OCI-LY7 (cell line): ENCODE results near the gene CDYL. TPM values are rescaled to one million over a fixed set of nuclear protein-coding genes. Genes with fewer than 3 reads are reported as not detected.

Experiments
- BruUV-seq: library from RNA; stranded (reverse); fragments of 400-500 nt; replicated peaks from 2 replicates; lab custom pipeline; 2021; lab: Mats Ljungman, UMichigan
- CTCF ChIA-PET: fragments of 300-600 bp; sonication (Branson Sonifier 250); formaldehyde crosslinking; loops from one replicate; lab custom pipeline; 2022; ENCODE audit warnings: antibody characterized with exemption; ENCODE audit not compliant: unreplicated experiment; lab: Charles Lee
- POLR2A ChIA-PET: fragments of 300-600 bp; sonication (Branson Sonifier 250); formaldehyde crosslinking; loops from one replicate; lab custom pipeline; 2022; ENCODE audit warnings: antibody characterized with exemption; lab: Charles Lee
- DNase-seq: peaks from one replicate; pipeline ENCODE4 v3.0.0-alpha.2; 2015; ENCODE audit warnings: low spot score
- H2AFZ ChIP-seq: fragments of 200-600 bp; sonication (generic), shearing (Covaris generic); 2 replicates; pipeline ENCODE4 v1.6.1; 2014; ENCODE audit warnings: mild to moderate bottlenecking, antibody characterized with exemption, low read length, moderate library complexity
- H3K27ac ChIP-seq: fragments of 200-600 bp; sonication (generic); 2 replicates; pipeline ENCODE4 v1.5.1; 2014; ENCODE audit warnings: mixed run types, low read depth, mild to moderate bottlenecking, moderate library complexity, low read length, inconsistent platforms; ENCODE audit not compliant: poor library complexity, severe bottlenecking
- H3K36me3 ChIP-seq: fragments of 200-600 bp; sonication (generic); 2 replicates; pipeline ENCODE4 v1.6.1; 2014; ENCODE audit warnings: mild to moderate bottlenecking, antibody characterized with exemption, low read length, moderate library complexity, mixed read lengths; ENCODE audit not compliant: insufficient read depth
- H3K4me1 ChIP-seq: fragments of 200-600 bp; sonication (generic); 2 replicates; pipeline ENCODE4 v1.5.1; 2014; ENCODE audit warnings: mild to moderate bottlenecking, low read length; ENCODE audit not compliant: insufficient read depth, poor library complexity, severe bottlenecking
- H3K4me2 ChIP-seq: fragments of 200-600 bp; sonication (generic); 2 replicates; pipeline ENCODE4 v1.6.1; 2014; ENCODE audit warnings: mild to moderate bottlenecking, low read length
- H3K4me3 ChIP-seq: fragments of 200-600 bp; sonication (generic); 2 replicates; pipeline ENCODE4 v1.5.1; 2014; ENCODE audit warnings: mild to moderate bottlenecking, low read depth, low read length; ENCODE audit not compliant: poor library complexity, severe bottlenecking
- H3K79me2 ChIP-seq: fragments of 200-600 bp; sonication (generic); 2 replicates; pipeline ENCODE4 v1.6.1; 2016; ENCODE audit warnings: low read depth, mild to moderate bottlenecking, low read length, moderate library complexity, mixed read lengths; ENCODE audit not compliant: insufficient read depth
- H3K9me2 ChIP-seq: fragments of 200-600 bp; sonication (generic); 2 replicates; pipeline ENCODE4 v1.6.1; 2016; ENCODE audit warnings: mild to moderate bottlenecking, low read length, mixed read lengths; ENCODE audit not compliant: insufficient read depth
- H3K9me3 ChIP-seq: fragments of 200-600 bp; sonication (generic); 2 replicates; pipeline ENCODE4 v1.6.1; 2014; ENCODE audit warnings: mild to moderate bottlenecking, mixed run types, low read length, mixed read lengths
- H4K20me1 ChIP-seq: fragments of 200-600 bp; sonication (generic); 2 replicates; pipeline ENCODE4 v1.6.1; 2014; ENCODE audit warnings: mild to moderate bottlenecking, antibody characterized with exemption, low read length, moderate library complexity, mixed read lengths; ENCODE audit not compliant: insufficient read depth
- EZH2phosphoT487 ChIP-seq: fragments of 200-600 bp; sonication (generic); IDR thresholded peaks from 2 replicates; pipeline ENCODE4 v1.6.1; 2018; ENCODE audit warnings: low read depth, borderline replicate concordance, mild to moderate bottlenecking, mixed run types, antibody characterized with exemption, low read length, moderate library complexity, mixed read lengths
- intact Hi-C: fragments of 100-400 bp; cut with micrococcal nuclease; formaldehyde crosslinking; loops from one replicate; pipeline ENCODE4 v1.10.0; 2022; ENCODE audit not compliant: unreplicated experiment
- total RNA-seq, 2 experiments: library from RNA; depleted of rRNA in 1 of 2; stranded (reverse); fragments of >200 nt in 1 of 2; shearing (Covaris generic) in 1 of 2; gene quantifications; 2 replicates each; pipeline ENCODE4 v1.2.3, GENCODE V29; 2014 to 2022
- TF ChIP-seq, protein P1 (sequence below): fragments of 200-600 bp; sonication (generic); conservative IDR thresholded peaks from 2 replicates; pipeline ENCODE4 v1.5.1; 2014; ENCODE audit warnings: mild to moderate bottlenecking, antibody characterized with exemption, low read length, moderate library complexity, mixed read lengths

The CDYL gene
- total RNA-seq, 2 experiments from 2014 or later = 33.6 to 76.4 TPM

DNA sequence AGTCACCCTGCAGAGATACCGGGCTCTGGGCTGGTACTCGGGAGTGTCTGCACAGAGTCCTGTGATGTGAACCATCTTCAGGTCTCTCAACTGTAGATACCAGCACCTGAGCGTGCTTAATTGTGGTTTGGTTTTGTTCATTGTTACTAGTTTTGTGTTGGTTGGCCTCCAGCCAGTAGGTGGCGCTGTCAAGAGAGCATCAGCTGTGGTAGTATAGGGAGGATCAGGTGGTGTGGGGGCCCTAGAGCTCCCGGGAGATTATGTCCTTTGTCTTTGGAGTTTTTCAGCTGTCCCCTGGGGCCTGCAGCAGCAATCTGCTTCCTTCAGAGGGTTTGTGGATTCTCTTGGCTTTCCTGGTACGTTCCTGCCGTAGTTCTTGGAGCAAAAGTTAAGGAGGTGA, 67.9 kb downstream of the CDYL start:
- Histone ChIP-seq H3K4me1 (no peaks in the 10 kb centered on the region), H3K36me3 (no peaks in the 10 kb centered on the region), H3K4me2 (no peak overlapping the region), H3K27ac (no peak overlapping the region), H4K20me1 (peaks cover 2% of the 10 kb centered on the region), H3K9me2 (no peaks in the 10 kb centered on the region), H2AFZ (no peak overlapping the region), H3K79me2 (peaks cover 71% of the 10 kb centered on the region), H3K4me3 (no peak overlapping the region), H3K9me3 (peaks cover 34% of the 10 kb centered on the region; the same call in 1 of the 2 replicates)
- POLR2A ChIA-PET = interaction anchor here (0.5 to 2.2 kb wide), 5 partner anchors 9 to 81 kb away, joined by 3 to 7 read pairs (median 4); no protein-coding TSS in a partner anchor
- intact Hi-C loops = no loop called here
- BruUV-seq = no TSS peak
- TF ChIP-seq, protein P1, sequence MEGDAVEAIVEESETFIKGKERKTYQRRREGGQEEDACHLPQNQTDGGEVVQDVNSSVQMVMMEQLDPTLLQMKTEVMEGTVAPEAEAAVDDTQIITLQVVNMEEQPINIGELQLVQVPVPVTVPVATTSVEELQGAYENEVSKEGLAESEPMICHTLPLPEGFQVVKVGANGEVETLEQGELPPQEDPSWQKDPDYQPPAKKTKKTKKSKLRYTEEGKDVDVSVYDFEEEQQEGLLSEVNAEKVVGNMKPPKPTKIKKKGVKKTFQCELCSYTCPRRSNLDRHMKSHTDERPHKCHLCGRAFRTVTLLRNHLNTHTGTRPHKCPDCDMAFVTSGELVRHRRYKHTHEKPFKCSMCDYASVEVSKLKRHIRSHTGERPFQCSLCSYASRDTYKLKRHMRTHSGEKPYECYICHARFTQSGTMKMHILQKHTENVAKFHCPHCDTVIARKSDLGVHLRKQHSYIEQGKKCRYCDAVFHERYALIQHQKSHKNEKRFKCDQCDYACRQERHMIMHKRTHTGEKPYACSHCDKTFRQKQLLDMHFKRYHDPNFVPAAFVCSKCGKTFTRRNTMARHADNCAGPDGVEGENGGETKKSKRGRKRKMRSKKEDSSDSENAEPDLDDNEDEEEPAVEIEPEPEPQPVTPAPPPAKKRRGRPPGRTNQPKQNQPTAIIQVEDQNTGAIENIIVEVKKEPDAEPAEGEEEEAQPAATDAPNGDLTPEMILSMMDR = peak; percentile 76
- no peak for TF ChIP-seq EZH2phosphoT487
- DNase-seq = no peak
- CTCF ChIA-PET = no interaction called here

DNA sequence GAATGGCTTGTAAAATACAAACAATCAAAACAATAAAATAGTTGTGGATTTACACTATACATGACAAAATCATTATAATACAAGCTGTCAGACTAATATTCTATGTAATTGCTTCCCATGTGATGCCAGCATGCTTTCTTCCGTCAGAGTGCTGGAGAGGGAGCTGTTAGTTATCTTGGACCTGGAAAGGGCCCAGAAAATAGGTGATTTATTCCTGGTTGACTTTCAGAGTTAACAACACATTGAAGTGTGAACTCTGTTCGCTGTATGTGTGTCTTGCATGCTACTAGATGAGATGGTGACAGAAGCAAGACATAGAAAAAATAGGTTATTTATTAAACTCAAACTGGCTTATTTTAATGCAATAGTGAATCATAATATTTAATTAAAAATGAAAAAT, 70.2 kb downstream of the CDYL start:
- Histone ChIP-seq H3K36me3 (no peaks in the 10 kb centered on the region), H4K20me1 (peaks cover 7% of the 10 kb centered on the region), H3K9me2 (no peaks in the 10 kb centered on the region), H3K4me2 (no peak overlapping the region), H3K9me3 (peaks cover 22% of the 10 kb centered on the region; the same call in 1 of the 2 replicates), H3K27ac (no peak overlapping the region), H3K4me3 (no peak overlapping the region), H3K4me1 (no peaks in the 10 kb centered on the region), H2AFZ (no peak overlapping the region), H3K79me2 (peaks cover 50% of the 10 kb centered on the region)
- BruUV-seq = no TSS peak
- intact Hi-C loops = no loop called here
- ChIA-PET POLR2A (interaction anchor here (0.7 kb wide), 1 partner anchor 51 kb away, joined by 4 read pairs; no protein-coding TSS in a partner anchor), CTCF (no interaction called here)
- no peak for DNase-seq
- TF ChIP-seq, protein P1 = no peak
- no peak for TF ChIP-seq EZH2phosphoT487

DNA sequence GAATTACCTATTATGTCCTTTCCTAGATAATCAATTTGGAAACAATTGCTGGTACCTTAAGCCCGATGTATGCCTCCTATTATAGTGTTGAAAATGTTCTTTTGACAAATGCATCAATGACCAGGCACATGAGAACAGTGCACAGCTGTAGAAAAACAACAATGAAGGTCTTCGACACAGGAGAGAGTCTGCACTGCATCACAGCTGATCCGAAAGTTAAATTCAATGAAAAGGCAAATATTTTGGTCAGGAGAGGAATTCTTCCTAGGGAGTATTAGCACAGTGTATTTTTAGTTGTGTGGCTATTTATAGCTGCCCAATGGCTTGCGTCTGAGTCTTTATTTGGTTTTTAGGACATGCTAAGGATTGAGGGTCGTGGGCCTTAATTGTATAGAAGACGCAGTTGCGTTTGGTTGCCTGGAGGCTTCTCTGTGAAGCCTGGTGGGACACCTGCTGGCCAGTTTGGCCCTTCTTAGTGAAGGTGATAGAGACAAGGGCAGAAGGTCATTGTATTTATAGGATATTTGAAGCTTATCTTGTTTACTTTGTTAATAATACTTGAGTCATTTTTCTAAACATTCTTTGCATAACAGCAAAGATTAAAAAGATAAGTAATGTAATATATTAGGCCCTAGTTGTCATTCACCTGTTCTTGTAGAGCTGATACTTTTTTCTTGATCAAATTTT, 72.3 kb downstream of the CDYL start:
- intact Hi-C loops = no loop called here
- no TSS peak for BruUV-seq
- no peak overlapping the region for H2AFZ ChIP-seq
- no peak overlapping the region for H3K27ac ChIP-seq
- H3K4me2 ChIP-seq = no peak overlapping the region
- peaks cover 31% of the 10 kb centered on the region for H3K79me2 ChIP-seq
- TF ChIP-seq, protein P1 = peak; percentile 71
- no peak for TF ChIP-seq EZH2phosphoT487
- peaks cover 7% of the 10 kb centered on the region for H4K20me1 ChIP-seq
- H3K9me3 ChIP-seq = peaks cover 4% of the 10 kb centered on the region; the same call in 1 of the 2 replicates
- no peak overlapping the region for H3K4me3 ChIP-seq
- DNase-seq = peak; percentile 42
- H3K36me3 ChIP-seq = no peaks in the 10 kb centered on the region
- H3K4me1 ChIP-seq = peaks cover 9% of the 10 kb centered on the region
- no peaks in the 10 kb centered on the region for H3K9me2 ChIP-seq
- POLR2A ChIA-PET = interaction anchor here (1.1 to 1.9 kb wide), 2 partner anchors 13 to 14 kb away, joined by 3 to 4 read pairs; no protein-coding TSS in a partner anchor
- CTCF ChIA-PET = no interaction called here
